Brain microvascular endothelial cell (primary cell): ENCODE data around the gene SLC39A2.

Experiments
- DNase-seq: peaks from one replicate; pipeline ENCODE4 v3.0.0-alpha.2; 2020
- H3K27ac ChIP-seq: fragments of 250-450 bp; sonication (Bioruptor Pico); 2 replicates; pipeline ENCODE4 v1.5.1; 2020; ENCODE audit warnings: mild to moderate bottlenecking, moderate library complexity
- H3K27me3 ChIP-seq: fragments of 250-450 bp; sonication (Bioruptor Pico); replicated peaks from 2 replicates; pipeline ENCODE4 v1.5.1; 2020; ENCODE audit warnings: mild to moderate bottlenecking
- H3K36me3 ChIP-seq: fragments of 250-450 bp; sonication (Bioruptor Pico); replicated peaks from 2 replicates; pipeline ENCODE4 v1.5.1; 2020; ENCODE audit warnings: mild to moderate bottlenecking
- H3K4me3 ChIP-seq: 2 replicates; pipeline ENCODE4 v1.5.1; 2011; ENCODE audit warnings: low read depth, mild to moderate bottlenecking, control low read depth, low read length, moderate library complexity
- in situ Hi-C: cut with HindIII; loops from 2 replicates; pipeline ENCODE4 v1.10.0; 2017; ENCODE audit warnings: low sequenced_read_pairs, low pct_ligation_motif_present
- TF ChIP-seq, protein P1 (sequence below): IDR thresholded peaks from 2 replicates; pipeline ENCODE4 v1.5.1; 2011; ENCODE audit warnings: low read depth, mild to moderate bottlenecking, moderate library complexity, low read length, control low read depth, inconsistent platforms; ENCODE audit errors: missing control alignments

The SLC39A2 gene

DNA sequence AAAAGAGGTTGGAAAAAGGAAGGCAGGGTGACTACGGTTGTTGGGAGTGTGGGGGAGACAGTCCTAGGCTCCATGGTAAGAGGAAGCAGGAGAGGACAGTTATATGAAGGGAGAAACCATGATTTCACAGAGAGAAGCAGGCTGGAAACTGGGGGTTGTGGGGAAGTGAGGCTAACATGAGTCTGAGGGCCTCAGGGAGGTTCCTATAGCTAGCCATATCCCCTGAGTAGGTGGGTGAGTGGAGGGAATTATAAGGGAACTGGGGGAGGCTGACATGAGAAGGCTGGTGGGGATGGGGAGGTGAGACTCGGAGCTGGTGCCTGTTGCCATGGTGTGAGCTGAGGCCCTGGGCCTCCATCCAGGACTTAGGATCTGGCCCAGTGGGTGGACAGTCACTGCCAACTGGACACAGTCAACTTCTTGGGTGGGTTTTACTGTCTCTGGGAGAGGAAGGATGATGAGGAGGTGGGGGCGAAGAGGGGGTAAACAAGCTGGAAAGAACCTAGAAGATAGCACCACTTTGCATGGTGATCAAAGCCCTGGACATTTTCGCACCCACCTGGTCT, 34.1 kb downstream of the SLC39A2 start:
- Histone ChIP-seq H3K4me3 (no peak overlapping the region), H3K36me3 (no peaks in the 10 kb centered on the region), H3K27me3 (peaks cover 2% of the 10 kb centered on the region), H3K27ac (no peak overlapping the region)
- TF ChIP-seq, protein P1, sequence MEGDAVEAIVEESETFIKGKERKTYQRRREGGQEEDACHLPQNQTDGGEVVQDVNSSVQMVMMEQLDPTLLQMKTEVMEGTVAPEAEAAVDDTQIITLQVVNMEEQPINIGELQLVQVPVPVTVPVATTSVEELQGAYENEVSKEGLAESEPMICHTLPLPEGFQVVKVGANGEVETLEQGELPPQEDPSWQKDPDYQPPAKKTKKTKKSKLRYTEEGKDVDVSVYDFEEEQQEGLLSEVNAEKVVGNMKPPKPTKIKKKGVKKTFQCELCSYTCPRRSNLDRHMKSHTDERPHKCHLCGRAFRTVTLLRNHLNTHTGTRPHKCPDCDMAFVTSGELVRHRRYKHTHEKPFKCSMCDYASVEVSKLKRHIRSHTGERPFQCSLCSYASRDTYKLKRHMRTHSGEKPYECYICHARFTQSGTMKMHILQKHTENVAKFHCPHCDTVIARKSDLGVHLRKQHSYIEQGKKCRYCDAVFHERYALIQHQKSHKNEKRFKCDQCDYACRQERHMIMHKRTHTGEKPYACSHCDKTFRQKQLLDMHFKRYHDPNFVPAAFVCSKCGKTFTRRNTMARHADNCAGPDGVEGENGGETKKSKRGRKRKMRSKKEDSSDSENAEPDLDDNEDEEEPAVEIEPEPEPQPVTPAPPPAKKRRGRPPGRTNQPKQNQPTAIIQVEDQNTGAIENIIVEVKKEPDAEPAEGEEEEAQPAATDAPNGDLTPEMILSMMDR, result no peak
- DNase-seq, result no peak
- in situ Hi-C loops, result no loop called here

- TF ChIP-seq, protein P1, result no peak
- peaks cover 2% of the 10 kb centered on the region for H3K27me3 ChIP-seq
- no peak within 1 kb of the TSS for H3K27ac ChIP-seq
- H3K4me3 ChIP-seq, result no peak within 1 kb of the TSS
- no peak for DNase-seq
- in situ Hi-C loops, result no loop called here
- no peaks in the 10 kb centered on the region for H3K36me3 ChIP-seq
These were observed 35.6 kb downstream of the SLC39A2 start, which contains the start of gene RNASE13 for GRCh38 chr14:21034707-21035106. Gene RNASE13, minus strand, starts transcription at chr14:21034807. Its CDS starts 519 bp downstream, at chr14:21034288.

DNA sequence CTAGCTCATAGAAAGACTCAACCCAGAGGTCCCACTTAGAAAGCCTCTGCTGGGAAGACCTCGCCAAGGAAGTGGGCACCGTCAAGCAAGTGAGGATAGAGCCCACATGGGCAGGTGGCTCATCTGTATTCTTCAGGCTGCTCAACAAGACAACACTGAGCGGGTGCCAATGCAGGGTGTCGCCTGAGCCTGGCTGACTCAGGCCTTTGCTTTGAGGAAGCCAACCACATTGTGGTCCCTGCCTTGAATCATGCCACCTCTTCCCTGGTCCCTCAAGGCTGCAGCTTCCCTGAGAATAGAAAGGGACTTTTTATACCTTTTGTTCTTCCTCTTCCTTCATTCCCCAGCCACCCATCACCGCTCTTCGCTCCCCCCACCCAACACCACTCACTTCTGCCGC, 37.7 kb downstream of the SLC39A2 start:
- in situ Hi-C loops, result no loop called here
- peaks cover 2% of the 10 kb centered on the region for H3K27me3 ChIP-seq
- TF ChIP-seq, protein P1, result no peak
- H3K36me3 ChIP-seq, result no peaks in the 10 kb centered on the region
- no peak for DNase-seq
- H3K4me3 ChIP-seq, result no peak overlapping the region
- H3K27ac ChIP-seq, result no peak overlapping the region

- Histone ChIP-seq H3K36me3 (no peaks in the 10 kb centered on the region), H3K4me3 (no peak overlapping the region), H3K27me3 (peaks cover 2% of the 10 kb centered on the region), H3K27ac (no peak overlapping the region)
- no peak for DNase-seq
- in situ Hi-C loops, result no loop called here
- TF ChIP-seq, protein P1, result no peak
These were observed 38.1 kb downstream of the SLC39A2 start for GRCh38 chr14:21037156-21037555.

DNA sequence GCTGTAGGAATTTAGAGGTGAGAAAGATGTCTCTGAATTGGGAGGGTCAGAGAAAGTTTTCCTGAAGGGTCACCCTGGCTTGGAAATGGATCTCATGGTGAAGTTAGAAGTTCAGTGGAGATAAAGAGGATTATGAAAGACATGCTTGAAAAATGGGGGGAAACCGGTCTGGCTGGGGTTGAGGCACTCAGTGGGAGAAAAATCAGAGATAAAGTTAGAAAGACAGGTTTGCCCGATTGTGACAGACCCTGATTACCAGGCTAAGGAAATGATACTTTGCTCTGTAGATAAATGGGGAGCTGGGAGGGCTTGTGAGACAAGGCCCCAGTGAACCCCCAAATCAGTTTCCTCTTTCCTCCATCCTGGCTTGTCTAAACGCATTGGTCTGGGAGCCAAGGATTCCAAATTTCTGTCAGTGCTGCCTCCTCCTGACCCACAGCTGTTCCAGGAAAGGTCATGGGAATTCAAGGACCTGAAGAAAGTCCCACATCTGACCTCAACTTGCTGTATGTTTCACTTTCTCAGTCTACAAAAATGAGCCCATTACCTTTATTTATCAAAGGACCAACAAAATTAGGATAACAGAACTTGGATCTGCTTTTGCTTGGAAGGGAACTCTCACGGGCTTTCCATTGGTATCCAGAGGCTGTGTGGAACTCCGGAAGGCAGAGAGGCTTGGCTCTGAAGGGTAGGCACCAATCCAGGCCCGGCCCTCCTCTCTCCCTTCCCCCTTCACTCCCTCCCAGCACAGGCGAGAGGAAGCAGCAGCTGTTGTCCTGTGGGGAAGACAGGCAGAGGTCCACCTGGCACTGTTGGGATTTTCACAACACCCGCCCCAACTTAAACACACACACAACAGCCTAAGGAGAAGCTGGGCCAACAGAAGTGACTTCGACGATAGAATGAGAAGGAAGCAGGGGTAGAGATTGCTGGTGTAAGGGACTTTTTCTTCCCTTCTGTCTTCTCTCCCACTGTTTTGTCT, 39.6 kb downstream of the SLC39A2 start:
- Histone ChIP-seq H3K4me3 (no peak overlapping the region), H3K36me3 (no peaks in the 10 kb centered on the region), H3K27me3 (no peaks in the 10 kb centered on the region), H3K27ac (no peak overlapping the region)
- TF ChIP-seq, protein P1, result no peak
- in situ Hi-C loops, result no loop called here
- no peak for DNase-seq
